Measurements from ENCODE around the gene SLC18A3.

The SLC18A3 gene

GRCh38 chr10:49597426-49598163 lies 12.5 kb upstream of the SLC18A3 start:
- peaks cover 15% of the 10 kb centered on the region; the same call in 1 of the 2 replicates for H3K4me1 ChIP-seq
- DNase-seq, result no peak

GRCh38 chr10:49598164-49598856 lies 11.8 kb upstream of the SLC18A3 start:
- H3K36me3 ChIP-seq, result no peaks in the 10 kb centered on the region
- TF ChIP-seq, protein P1, sequence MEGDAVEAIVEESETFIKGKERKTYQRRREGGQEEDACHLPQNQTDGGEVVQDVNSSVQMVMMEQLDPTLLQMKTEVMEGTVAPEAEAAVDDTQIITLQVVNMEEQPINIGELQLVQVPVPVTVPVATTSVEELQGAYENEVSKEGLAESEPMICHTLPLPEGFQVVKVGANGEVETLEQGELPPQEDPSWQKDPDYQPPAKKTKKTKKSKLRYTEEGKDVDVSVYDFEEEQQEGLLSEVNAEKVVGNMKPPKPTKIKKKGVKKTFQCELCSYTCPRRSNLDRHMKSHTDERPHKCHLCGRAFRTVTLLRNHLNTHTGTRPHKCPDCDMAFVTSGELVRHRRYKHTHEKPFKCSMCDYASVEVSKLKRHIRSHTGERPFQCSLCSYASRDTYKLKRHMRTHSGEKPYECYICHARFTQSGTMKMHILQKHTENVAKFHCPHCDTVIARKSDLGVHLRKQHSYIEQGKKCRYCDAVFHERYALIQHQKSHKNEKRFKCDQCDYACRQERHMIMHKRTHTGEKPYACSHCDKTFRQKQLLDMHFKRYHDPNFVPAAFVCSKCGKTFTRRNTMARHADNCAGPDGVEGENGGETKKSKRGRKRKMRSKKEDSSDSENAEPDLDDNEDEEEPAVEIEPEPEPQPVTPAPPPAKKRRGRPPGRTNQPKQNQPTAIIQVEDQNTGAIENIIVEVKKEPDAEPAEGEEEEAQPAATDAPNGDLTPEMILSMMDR (IDR thresholded peaks at IDR 0.05; ENCODE audit: low read depth, low read length), result no peak
- DNase-seq, result no peak

More at GRCh38 chr10:49597426-49598163, 12.5 kb upstream of the SLC18A3 start:
- TF ChIP-seq, protein P1 (IDR thresholded peaks at IDR 0.05; ENCODE audit: low read depth, low read length), result no peak
- Histone ChIP-seq H3K27me3 (no peaks in the 10 kb centered on the region), H3K4me3 (ENCODE audit: low read depth, low read length) (no peak overlapping the region), H3K9me3 (no peaks in the 10 kb centered on the region), H3K36me3 (no peaks in the 10 kb centered on the region)

DNA sequence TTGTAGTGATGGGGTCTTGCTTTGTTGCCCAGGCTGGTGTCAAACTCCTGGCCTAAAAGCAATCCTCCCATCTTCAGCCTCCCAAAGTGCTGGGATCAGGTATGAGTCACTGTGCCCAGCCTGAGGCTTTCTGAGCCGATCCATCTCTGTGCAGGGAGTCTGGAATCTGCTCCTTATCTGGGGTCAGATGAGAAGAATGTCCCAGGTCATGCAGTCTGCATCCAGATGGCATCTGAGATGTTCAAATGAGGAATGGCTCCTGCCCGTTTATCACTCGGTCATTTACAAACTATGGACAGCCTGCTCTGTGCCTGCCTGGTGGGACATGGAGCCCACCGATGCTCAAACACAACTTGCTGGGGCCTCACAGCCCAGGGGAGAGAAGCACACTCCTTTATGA lies 11.1 kb upstream of the SLC18A3 start:
- TF ChIP-seq, protein P1 (IDR thresholded peaks at IDR 0.05; ENCODE audit: low read depth, low read length), result no peak
- H3K9me3 ChIP-seq, result no peaks in the 10 kb centered on the region
- peaks cover 22% of the 10 kb centered on the region for H3K4me1 ChIP-seq
- H3K27me3 ChIP-seq, result no peaks in the 10 kb centered on the region
- DNase-seq, result no peak
- H3K36me3 ChIP-seq, result no peaks in the 10 kb centered on the region
- H3K4me3 ChIP-seq (ENCODE audit: low read depth, low read length), result no peak overlapping the region

More at GRCh38 chr10:49598164-49598856, 11.8 kb upstream of the SLC18A3 start:
- Histone ChIP-seq H3K4me3 (ENCODE audit: low read depth, low read length) (no peak overlapping the region), H3K4me1 (peaks cover 15% of the 10 kb centered on the region), H3K9me3 (no peaks in the 10 kb centered on the region), H3K27me3 (no peaks in the 10 kb centered on the region)

GRCh38 chr10:49599546-49599945 lies 10.6 kb upstream of the SLC18A3 start:
- TF ChIP-seq, protein P1 (IDR thresholded peaks at IDR 0.05; ENCODE audit: low read depth, low read length), result no peak
- DNase-seq, result no peak
- Histone ChIP-seq H3K4me3 (ENCODE audit: low read depth, low read length) (no peak overlapping the region), H3K36me3 (no peaks in the 10 kb centered on the region), H3K9me3 (no peaks in the 10 kb centered on the region), H3K27me3 (no peaks in the 10 kb centered on the region), H3K4me1 (peaks cover 22% of the 10 kb centered on the region)

- Histone ChIP-seq H3K27me3 (no peaks in the 10 kb centered on the region), H3K4me3 (ENCODE audit: low read depth, low read length) (no peak overlapping the region), H3K4me1 (peaks cover 18% of the 10 kb centered on the region), H3K36me3 (no peaks in the 10 kb centered on the region), H3K9me3 (no peaks in the 10 kb centered on the region)
- TF ChIP-seq, protein P1 (IDR thresholded peaks at IDR 0.05; ENCODE audit: low read depth, low read length), result no peak
- no peak for DNase-seq
These were observed 10.1 kb upstream of the SLC18A3 start for GRCh38 chr10:49600046-49600445.

All from BE2C (cell line).